HAP-1 (cell line): ENCODE data around the gene MRPL39.

ENCODE experiments used
- DNase-seq, 2 experiments: peaks; one replicate each; pipeline ENCODE4 v3.0.0-alpha.2; 2016 to 2020; ENCODE audit warnings: low spot score in 2 of 2
- H3K27me3 ChIP-seq: fragments of 250-450 bp; sonication (Bioruptor Pico); 2 replicates; pipeline ENCODE4 v1.5.1; 2020; ENCODE audit warnings: low read depth, mild to moderate bottlenecking, moderate library complexity
- H3K36me3 ChIP-seq: fragments of 250-450 bp; sonication (Bioruptor Pico); replicated peaks from 2 replicates; pipeline ENCODE4 v1.5.1; 2020; ENCODE audit warnings: mild to moderate bottlenecking
- H3K4me1 ChIP-seq: fragments of 250-450 bp; sonication (Bioruptor Pico); 2 replicates; pipeline ENCODE4 v1.5.1; 2020; ENCODE audit warnings: mild to moderate bottlenecking
- H3K4me3 ChIP-seq: fragments of 250-450 bp; sonication (Bioruptor Pico); 2 replicates; pipeline ENCODE4 v1.5.1; 2020; ENCODE audit warnings: mild to moderate bottlenecking, moderate library complexity
- H3K9me3 ChIP-seq: fragments of 250-450 bp; sonication (Bioruptor Pico); 2 replicates; pipeline ENCODE4 v1.5.1; 2020; ENCODE audit warnings: mild to moderate bottlenecking, moderate library complexity
- in situ Hi-C: fragments of 300-500 bp; cut with MboI; formaldehyde crosslinking; loops from 3 replicates; pipeline ENCODE4 v1.14.3; 2020; ENCODE audit warnings: low sequenced_read_pairs, inconsistent platforms, mixed read lengths

MRPL39 gene

GRCh38 chr21:25607151-25608043 lies at the start of gene MRPL39:
MRPL39 (minus strand) TSS chr21:25607481; CDS start chr21:25607475, 6 bp downstream.
- in situ Hi-C loops = loop anchor here (5.0 to 25.0 kb wide), 2 partner anchors 125 to 1105 kb away; partner anchors contain the start of genes ATP5PF and GABPA
- peak; percentile 86 to 96 for DNase-seq

GRCh38 chr21:25656412-25656811 lies 49.1 kb upstream of the MRPL39 start:
- no peaks in the 10 kb centered on the region for H3K27me3 ChIP-seq
- DNase-seq = peak; percentile 47 to 55
- no peaks in the 10 kb centered on the region for H3K9me3 ChIP-seq
- H3K4me1 ChIP-seq = peaks cover 41% of the 10 kb centered on the region
- in situ Hi-C loops = no loop called here
- H3K4me3 ChIP-seq = no peak overlapping the region
- H3K36me3 ChIP-seq = no peaks in the 10 kb centered on the region

More at GRCh38 chr21:25607151-25608043, at the start of gene MRPL39:
- H3K27me3 ChIP-seq = no peaks in the 10 kb centered on the region
- peaks cover 12% of the 10 kb centered on the region for H3K4me1 ChIP-seq
- no peaks in the 10 kb centered on the region for H3K9me3 ChIP-seq
- peak within 1 kb of the TSS; percentile 94 for H3K4me3 ChIP-seq
- H3K36me3 ChIP-seq = peaks cover 27% of the 10 kb centered on the region

GRCh38 chr21:25649146-25649545 lies 41.9 kb upstream of the MRPL39 start:
- Histone ChIP-seq H3K36me3 (no peaks in the 10 kb centered on the region), H3K9me3 (no peaks in the 10 kb centered on the region), H3K4me1 (peaks cover 28% of the 10 kb centered on the region), H3K27me3 (no peaks in the 10 kb centered on the region), H3K4me3 (no peak overlapping the region)
- DNase-seq = no peak
- in situ Hi-C loops = no loop called here

- Histone ChIP-seq H3K4me3 (no peak overlapping the region), H3K36me3 (no peaks in the 10 kb centered on the region), H3K4me1 (peaks cover 28% of the 10 kb centered on the region), H3K27me3 (no peaks in the 10 kb centered on the region), H3K9me3 (no peaks in the 10 kb centered on the region)
- DNase-seq = no peak
- in situ Hi-C loops = no loop called here
Observed at GRCh38 chr21:25647647-25648046, 40.4 kb upstream of the MRPL39 start.

GRCh38 chr21:25646474-25646873 lies 39.2 kb upstream of the MRPL39 start:
- H3K4me1 ChIP-seq = peaks cover 28% of the 10 kb centered on the region
- H3K9me3 ChIP-seq = no peaks in the 10 kb centered on the region
- H3K4me3 ChIP-seq = no peak overlapping the region
- H3K27me3 ChIP-seq = no peaks in the 10 kb centered on the region
- in situ Hi-C loops = no loop called here
- no peaks in the 10 kb centered on the region for H3K36me3 ChIP-seq
- peak; percentile 58 to 96 for DNase-seq

GRCh38 chr21:25643486-25643885 lies 36.2 kb upstream of the MRPL39 start:
- Histone ChIP-seq H3K27me3 (no peaks in the 10 kb centered on the region), H3K36me3 (no peaks in the 10 kb centered on the region), H3K9me3 (no peaks in the 10 kb centered on the region), H3K4me1 (peaks cover 37% of the 10 kb centered on the region), H3K4me3 (no peak overlapping the region)
- in situ Hi-C loops = no loop called here
- no peak for DNase-seq

GRCh38 chr21:25640943-25641292 lies 33.6 kb upstream of the MRPL39 start:
- DNase-seq = no peak
- H3K27me3 ChIP-seq = no peaks in the 10 kb centered on the region
- peak overlapping the region; percentile 50 for H3K4me3 ChIP-seq
- H3K4me1 ChIP-seq = peaks cover 22% of the 10 kb centered on the region
- in situ Hi-C loops = no loop called here
- no peaks in the 10 kb centered on the region for H3K9me3 ChIP-seq
- H3K36me3 ChIP-seq = no peaks in the 10 kb centered on the region

GRCh38 chr21:25640202-25640942 lies 33.1 kb upstream of the MRPL39 start:
- peak; percentile 48 to 75 for DNase-seq
- in situ Hi-C loops = no loop called here
- Histone ChIP-seq H3K27me3 (no peaks in the 10 kb centered on the region), H3K36me3 (no peaks in the 10 kb centered on the region), H3K4me1 (peaks cover 17% of the 10 kb centered on the region), H3K9me3 (no peaks in the 10 kb centered on the region), H3K4me3 (peak overlapping the region; percentile 50)

GRCh38 chr21:25639551-25640201 lies 32.4 kb upstream of the MRPL39 start:
- Histone ChIP-seq H3K4me3 (peak overlapping the region; percentile 50), H3K36me3 (no peaks in the 10 kb centered on the region), H3K9me3 (no peaks in the 10 kb centered on the region), H3K4me1 (peaks cover 10% of the 10 kb centered on the region), H3K27me3 (no peaks in the 10 kb centered on the region)
- DNase-seq = peak; percentile 30 to 74
- in situ Hi-C loops = no loop called here

GRCh38 chr21:25638660-25639550 lies 31.6 kb upstream of the MRPL39 start, which contains the start of gene JAM2:
JAM2 (plus strand) TSS chr21:25639258; CDS start chr21:25639822, 564 bp downstream.
- peak in 1 of 2 experiments; percentile 72 for DNase-seq
- Histone ChIP-seq H3K4me3 (peak within 1 kb of the TSS; percentile 50), H3K4me1 (peaks cover 10% of the 10 kb centered on the region), H3K36me3 (no peaks in the 10 kb centered on the region), H3K9me3 (no peaks in the 10 kb centered on the region), H3K27me3 (no peaks in the 10 kb centered on the region)
- in situ Hi-C loops = no loop called here

- H3K36me3 ChIP-seq = no peaks in the 10 kb centered on the region
- H3K4me1 ChIP-seq = peaks cover 10% of the 10 kb centered on the region
- no peak for DNase-seq
- no peak overlapping the region for H3K4me3 ChIP-seq
- no peaks in the 10 kb centered on the region for H3K9me3 ChIP-seq
- H3K27me3 ChIP-seq = no peaks in the 10 kb centered on the region
- in situ Hi-C loops = no loop called here
Observed at GRCh38 chr21:25637851-25638659, 30.8 kb upstream of the MRPL39 start.

GRCh38 chr21:25636727-25637126 lies 29.4 kb upstream of the MRPL39 start:
- H3K4me1 ChIP-seq = peaks cover 10% of the 10 kb centered on the region
- DNase-seq = no peak
- H3K4me3 ChIP-seq = no peak overlapping the region
- H3K9me3 ChIP-seq = no peaks in the 10 kb centered on the region
- no peaks in the 10 kb centered on the region for H3K27me3 ChIP-seq
- in situ Hi-C loops = no loop called here
- no peaks in the 10 kb centered on the region for H3K36me3 ChIP-seq
